OCI-M2 (cell line): ENCODE results near the gene HYAL3.
"Not testable (repeated sequence)": the region's sequence is repeated elsewhere in the genome, so short reads cannot be mapped to it uniquely, and the experiment has no call there.

Experiments
- DNase-seq: peaks from one replicate; lab custom pipeline; 2025; ENCODE audit not compliant: unreplicated experiment; lab: John Stamatoyannopoulos, UW

Gene HYAL3

GRCh38 chr3:50271314-50271936, 27.8 kb downstream of the HYAL3 start:
- no peak for DNase-seq

DNA sequence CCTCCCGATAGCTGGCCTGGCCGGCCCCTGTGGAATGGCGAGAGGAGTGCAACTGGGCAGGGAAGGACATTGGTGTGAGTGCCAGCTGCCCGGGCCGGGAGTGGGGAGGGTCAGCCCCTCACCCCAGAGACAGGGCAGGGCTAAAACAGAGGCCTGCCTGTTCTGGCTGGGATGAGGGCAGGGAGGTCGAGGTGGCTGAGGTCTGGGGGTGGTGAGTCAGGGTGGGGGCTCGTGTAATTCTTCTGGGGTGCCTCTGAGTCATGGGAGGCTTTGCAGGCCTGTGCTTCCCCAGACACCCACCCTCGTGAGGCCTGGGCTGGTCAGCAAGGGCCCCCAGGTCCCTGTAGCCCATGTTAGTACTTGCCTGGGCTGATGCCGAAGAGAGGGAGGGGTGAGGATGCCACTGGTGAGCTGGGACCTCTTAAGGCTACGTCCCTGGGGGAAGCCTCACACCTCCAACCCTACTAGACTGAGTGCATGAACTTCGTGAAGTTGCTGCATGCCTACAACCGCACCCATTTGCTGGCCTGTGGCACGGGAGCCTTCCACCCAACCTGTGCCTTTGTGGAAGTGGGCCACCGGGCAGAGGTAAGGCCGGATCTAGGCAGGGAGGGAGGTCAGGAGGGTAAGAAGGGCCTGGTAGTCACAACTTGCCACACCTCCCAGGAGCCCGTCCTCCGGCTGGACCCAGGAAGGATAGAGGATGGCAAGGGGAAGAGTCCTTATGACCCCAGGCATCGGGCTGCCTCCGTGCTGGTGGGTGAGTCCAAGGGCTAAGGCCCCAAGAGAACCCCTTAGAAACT, 28.6 kb downstream of the HYAL3 start:
- DNase-seq = no peak

DNA sequence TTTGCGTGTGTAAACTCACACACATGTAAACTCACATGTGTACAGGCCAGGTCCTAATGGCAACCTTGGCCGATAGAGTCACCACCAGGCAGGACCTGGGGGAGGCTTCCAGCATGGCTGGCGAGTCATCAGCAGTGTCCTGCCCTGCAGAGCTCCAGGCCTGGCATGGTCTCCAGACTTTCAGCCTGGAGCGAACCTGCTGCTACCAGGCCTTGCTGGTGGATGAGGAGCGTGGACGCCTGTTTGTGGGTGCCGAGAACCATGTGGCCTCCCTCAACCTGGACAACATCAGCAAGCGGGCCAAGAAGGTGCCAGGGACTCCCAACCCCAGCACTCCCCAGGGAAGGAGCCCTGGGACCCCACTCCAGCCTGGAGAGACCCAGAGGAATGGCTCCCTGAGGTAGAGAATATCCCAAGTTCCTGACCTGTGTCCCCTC, 29.2 kb downstream of the HYAL3 start:
- no peak for DNase-seq

DNA sequence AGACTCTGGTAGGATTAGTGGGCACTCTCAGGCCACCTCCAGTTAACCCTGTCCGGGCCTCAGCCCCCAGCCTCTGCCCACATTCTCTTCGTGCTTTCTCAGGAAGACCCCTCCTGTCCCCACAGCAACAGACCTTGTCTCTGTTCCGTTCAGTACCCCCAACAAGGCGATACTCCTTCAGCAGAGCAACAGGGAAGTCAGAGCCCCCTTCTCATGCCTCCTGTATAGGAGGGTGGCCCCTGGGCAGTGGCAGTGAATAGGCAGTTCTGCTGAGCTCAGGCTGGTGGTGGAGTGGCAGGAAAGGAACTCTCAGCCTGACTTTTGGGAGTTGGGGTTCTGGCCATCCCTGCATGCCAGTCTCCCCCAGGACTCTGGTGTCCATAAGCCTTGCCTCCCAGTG, 29.7 kb downstream of the HYAL3 start:
- DNase-seq = no peak

DNA sequence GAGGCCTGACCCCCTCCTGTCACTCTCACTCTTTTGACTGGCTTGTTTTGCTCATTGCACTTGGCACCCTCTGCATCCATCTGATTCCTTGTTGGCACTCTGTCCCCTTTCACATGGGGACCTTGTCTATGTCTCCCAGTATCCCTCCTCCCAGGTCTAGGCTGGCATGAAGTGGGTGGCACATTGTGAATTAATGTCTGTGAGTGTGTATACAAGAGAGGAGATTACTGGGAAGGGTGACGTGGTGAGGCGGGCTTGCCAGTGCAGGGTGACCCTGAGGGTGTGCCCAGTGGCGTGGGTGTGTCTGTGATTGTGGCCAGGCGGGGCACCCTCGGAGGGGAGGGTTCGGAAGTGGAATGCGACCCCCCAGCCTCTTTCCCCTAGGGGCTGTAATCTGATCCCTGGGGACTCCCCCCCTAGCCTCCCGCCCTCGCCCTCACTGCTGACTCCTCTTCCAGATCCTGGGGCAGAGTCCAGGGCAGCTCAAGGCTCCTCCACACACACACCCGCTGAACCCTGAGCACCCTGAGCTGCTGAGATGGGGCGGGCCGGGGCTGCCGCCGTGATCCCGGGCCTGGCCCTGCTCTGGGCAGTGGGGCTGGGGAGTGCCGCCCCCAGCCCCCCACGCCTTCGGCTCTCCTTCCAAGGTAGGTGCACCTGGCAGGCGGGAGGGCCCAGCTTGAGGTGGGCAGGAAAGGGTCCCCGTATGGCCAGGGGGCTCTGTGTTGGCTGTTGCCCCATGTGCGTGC, 30.3 kb downstream of the HYAL3 start, which contains the start of gene SEMA3B:
Gene SEMA3B, plus strand, starts transcription at position 445 of the 749 bp plus-strand sequence. Its CDS starts 94 bp downstream, at position 539.
- no peak for DNase-seq

GRCh38 chr3:50268276-50268675, 30.9 kb downstream of the HYAL3 start:
- no peak for DNase-seq

DNA sequence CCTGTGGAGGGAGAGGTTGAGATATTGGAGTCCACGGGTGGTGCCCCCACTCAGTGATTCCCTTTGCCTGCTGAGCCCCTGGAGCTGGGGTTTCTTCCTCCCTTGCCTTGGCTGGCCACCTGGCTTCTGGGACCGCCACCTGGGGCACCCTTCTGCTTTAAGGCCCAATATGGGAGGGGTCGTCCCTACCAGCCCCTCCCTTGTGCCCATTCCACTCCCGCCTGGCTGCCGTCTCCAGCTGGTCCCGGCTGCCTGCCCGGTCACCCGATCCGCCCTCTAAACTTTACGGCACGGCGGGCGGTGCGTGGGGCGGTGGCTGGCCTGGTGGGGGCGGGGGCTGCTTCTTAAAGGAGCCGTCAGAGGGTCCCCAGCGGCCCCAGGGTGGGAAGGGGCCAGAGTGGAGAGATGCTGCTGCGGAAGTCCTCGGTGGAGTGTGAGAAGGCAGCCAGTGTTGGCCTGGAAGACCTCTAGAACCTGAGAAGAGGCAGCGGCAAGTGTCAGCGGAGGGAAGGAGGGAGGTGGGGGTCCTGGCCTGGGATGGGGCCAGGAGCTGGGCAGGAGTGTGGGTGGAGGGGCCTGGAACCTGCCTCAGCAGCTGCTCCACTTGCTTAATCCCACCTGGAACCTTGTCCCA, 31.8 kb downstream of the HYAL3 start:
- DNase-seq = no peak

GRCh38 chr3:50266836-50267235, 32.4 kb downstream of the HYAL3 start:
- no peak for DNase-seq

GRCh38 chr3:50266017-50266416, 33.2 kb downstream of the HYAL3 start:
- no peak for DNase-seq

- no peak for DNase-seq
Measured at GRCh38 chr3:50265571-50265970, 33.6 kb downstream of the HYAL3 start.

DNA sequence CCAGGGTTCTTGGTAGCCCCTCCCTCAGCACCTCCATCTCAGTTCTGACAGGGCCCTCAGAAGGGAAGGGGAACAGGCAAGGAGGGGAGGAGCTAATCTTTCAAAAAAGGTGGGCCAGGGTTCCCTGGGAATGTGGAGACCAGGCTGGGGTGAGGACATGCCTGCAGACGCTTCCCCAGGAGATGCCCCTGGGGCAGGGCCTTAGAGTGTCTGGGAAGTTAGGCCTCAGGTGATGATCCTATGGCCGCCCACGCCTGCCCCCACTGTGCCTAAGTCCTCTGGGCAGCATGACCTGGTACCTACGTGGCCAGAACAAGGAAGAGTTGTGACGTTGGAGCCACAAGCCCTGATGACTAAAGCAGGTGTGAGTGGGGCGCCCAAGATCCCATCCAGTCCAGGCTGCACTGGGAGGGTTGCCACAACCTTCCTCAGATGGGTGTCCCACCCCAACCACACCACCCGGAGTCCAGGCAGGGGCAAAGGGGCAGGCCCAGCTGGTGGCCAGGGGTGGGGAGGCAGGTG, 34.2 kb downstream of the HYAL3 start:
- no peak for DNase-seq

GRCh38 chr3:50264383-50264963, 34.7 kb downstream of the HYAL3 start:
- DNase-seq = no peak

DNA sequence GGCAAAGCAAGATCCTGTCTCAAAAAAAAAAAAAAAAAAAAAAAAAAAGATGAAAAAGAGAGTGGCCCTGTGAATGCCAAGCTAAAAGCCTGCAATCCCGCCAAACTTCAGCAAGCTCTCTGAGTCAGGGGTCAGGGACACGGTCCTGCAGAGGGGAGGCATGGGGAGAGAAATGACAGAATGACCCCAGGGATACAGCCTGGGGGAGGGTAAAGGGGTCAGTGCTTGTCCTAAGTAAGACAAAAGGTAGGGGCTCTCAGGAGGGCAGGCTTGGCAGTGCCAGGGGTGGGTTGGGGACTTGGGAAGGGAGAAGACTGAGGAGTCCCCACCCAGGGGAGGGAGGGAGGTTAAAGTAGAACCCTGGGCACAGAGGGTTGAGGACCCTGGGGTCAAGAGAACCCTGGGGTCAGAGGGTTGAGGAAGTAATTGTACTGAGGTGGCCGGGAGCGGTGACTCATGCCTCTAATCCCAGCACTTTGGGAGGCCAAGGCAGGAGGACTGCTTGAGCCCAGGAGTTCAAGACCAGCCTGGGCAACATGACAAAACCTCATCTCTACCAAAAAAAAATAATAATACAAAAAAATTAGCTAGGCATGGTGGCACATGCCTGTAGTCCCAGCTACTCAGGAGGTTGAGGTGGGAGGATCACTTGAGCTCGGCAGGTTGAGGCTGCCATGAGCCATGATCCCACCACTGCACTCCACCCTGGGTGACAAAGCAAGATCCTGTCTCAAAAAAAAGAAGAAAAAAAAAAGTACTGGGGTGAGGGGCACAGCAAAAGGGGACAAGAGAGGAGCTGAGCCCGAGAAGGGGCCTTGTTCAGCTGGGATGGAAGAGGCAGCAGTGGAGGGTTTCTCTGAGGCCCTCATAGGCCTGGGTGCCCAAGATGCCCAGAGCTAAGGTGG, 35.5 kb downstream of the HYAL3 start:
- DNase-seq = no peak

DNA sequence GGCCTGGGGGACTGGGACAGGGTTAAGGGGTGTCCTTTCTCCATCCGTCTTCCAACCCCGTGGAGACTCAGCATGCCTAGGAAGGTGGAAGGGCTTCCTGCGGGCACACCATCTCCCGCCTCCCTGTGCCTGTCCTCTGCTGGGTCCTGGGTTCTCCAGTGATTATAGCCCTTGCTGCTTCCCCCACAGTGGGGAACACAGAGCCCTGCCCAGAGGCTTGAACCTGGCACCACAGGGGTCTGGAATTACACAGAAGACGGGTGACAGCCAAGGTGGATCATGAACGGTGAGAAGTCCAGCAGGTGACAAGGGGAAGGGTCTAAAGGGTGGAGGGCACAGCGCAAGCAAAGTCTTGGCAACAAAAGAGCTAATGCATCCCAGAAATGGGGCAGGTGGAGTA, 36.4 kb downstream of the HYAL3 start:
- DNase-seq = no peak

GRCh38 chr3:50262200-50262599, 37.0 kb downstream of the HYAL3 start:
- DNase-seq = not testable (repeated sequence)

DNA sequence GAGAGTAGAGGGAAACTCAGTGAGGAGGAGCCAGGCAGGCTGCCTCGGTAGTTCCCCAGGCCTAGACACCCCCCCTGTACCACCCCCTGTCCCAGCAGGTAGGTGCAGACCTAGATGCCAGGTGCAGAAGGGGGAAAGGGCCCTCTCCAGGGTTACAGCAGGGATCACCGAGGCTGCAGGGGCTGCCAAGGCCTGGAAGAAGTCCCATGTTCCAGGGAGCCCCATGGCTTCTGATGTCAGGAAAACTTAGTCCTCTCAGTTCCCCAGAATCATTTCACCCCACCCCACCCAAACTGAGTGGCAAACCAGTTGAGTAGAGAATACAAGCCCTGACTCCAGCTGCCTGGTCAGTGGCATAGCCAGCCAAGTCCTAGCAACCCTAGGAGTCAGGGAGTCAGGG, 37.7 kb downstream of the HYAL3 start:
- DNase-seq = no peak

- no peak for DNase-seq
Measured at GRCh38 chr3:50260942-50261441, 38.2 kb downstream of the HYAL3 start.

GRCh38 chr3:50260027-50260941, 38.9 kb downstream of the HYAL3 start:
- DNase-seq = peak; percentile 21
